ENCODE measurements around the gene ASXL1. TPM values are rescaled to one million over a fixed set of nuclear protein-coding genes. Genes with fewer than 3 reads are reported as not detected.
A peak's percentile ranks its signal among the peaks of the same experiment; 100 is the strongest.

The ASXL1 gene
- total RNA-seq, 1 donor from 2014 or later, result 90.8 TPM

- H3K36me3 Mint-ChIP-seq (ENCODE audit: low read depth, unreplicated experiment), result peaks cover 11% of the 10 kb centered on the region
- TF ChIP-seq, protein P1, sequence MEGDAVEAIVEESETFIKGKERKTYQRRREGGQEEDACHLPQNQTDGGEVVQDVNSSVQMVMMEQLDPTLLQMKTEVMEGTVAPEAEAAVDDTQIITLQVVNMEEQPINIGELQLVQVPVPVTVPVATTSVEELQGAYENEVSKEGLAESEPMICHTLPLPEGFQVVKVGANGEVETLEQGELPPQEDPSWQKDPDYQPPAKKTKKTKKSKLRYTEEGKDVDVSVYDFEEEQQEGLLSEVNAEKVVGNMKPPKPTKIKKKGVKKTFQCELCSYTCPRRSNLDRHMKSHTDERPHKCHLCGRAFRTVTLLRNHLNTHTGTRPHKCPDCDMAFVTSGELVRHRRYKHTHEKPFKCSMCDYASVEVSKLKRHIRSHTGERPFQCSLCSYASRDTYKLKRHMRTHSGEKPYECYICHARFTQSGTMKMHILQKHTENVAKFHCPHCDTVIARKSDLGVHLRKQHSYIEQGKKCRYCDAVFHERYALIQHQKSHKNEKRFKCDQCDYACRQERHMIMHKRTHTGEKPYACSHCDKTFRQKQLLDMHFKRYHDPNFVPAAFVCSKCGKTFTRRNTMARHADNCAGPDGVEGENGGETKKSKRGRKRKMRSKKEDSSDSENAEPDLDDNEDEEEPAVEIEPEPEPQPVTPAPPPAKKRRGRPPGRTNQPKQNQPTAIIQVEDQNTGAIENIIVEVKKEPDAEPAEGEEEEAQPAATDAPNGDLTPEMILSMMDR (IDR thresholded peaks at IDR 0.05; ENCODE audit: unreplicated experiment), result no peak
- H3K4me3 Mint-ChIP-seq (ENCODE audit: unreplicated experiment), result no peak overlapping the region
- H3K27ac Mint-ChIP-seq (ENCODE audit: unreplicated experiment), result peak overlapping the region; percentile 53
- H3K4me1 Mint-ChIP-seq (ENCODE audit: unreplicated experiment), result peaks cover 5% of the 10 kb centered on the region
- no peaks in the 10 kb centered on the region for H3K9me3 Mint-ChIP-seq (ENCODE audit: unreplicated experiment)
- H3K27me3 Mint-ChIP-seq (ENCODE audit: unreplicated experiment), result no peaks in the 10 kb centered on the region
- DNase-seq (ENCODE audit: low spot score), result no peak
Observed at GRCh38 chr20:32391003-32391402, 32.9 kb downstream of the ASXL1 start.

- H3K4me3 Mint-ChIP-seq (ENCODE audit: unreplicated experiment), result no peak overlapping the region
Observed at GRCh38 chr20:32395066-32395465, 36.9 kb downstream of the ASXL1 start.

DNA sequence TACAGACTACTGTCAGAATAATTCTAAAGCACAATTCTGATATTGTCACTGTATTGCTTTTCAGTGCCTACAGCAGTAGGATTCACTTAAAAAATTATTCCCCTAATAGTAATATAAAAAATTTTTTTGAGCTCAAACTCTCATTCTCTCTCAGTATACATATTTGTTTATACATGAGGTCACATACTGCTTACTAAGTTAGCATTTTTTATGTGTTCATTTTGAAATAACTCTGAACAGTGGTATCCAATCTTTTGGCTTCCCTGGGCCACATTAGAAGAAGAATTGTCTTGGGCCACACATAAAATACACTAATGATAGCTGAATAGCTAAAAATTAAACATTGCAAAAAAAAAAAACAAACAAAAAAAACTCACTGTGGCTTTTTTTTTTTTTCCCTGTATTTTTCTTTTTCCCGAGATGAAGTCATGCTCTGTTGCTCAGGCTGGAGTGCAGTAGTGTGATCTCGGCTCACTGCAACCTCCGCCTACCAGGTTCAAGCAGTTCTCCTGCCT is 38.6 kb downstream of the ASXL1 start:
- Mint-ChIP-seq H3K4me1 (ENCODE audit: unreplicated experiment) (peaks cover 5% of the 10 kb centered on the region), H3K4me3 (ENCODE audit: unreplicated experiment) (no peak overlapping the region), H3K9me3 (ENCODE audit: unreplicated experiment) (no peaks in the 10 kb centered on the region), H3K27ac (ENCODE audit: unreplicated experiment) (no peak overlapping the region), H3K36me3 (ENCODE audit: low read depth, unreplicated experiment) (peaks cover 5% of the 10 kb centered on the region), H3K27me3 (ENCODE audit: unreplicated experiment) (no peaks in the 10 kb centered on the region)
- no peak for DNase-seq (ENCODE audit: low spot score)
- TF ChIP-seq, protein P1 (IDR thresholded peaks at IDR 0.05; ENCODE audit: unreplicated experiment), result no peak

More at GRCh38 chr20:32395066-32395465, 36.9 kb downstream of the ASXL1 start:
- TF ChIP-seq, protein P1 (IDR thresholded peaks at IDR 0.05; ENCODE audit: unreplicated experiment), result no peak
- no peaks in the 10 kb centered on the region for H3K9me3 Mint-ChIP-seq (ENCODE audit: unreplicated experiment)
- H3K36me3 Mint-ChIP-seq (ENCODE audit: low read depth, unreplicated experiment), result peaks cover 7% of the 10 kb centered on the region
- no peak for DNase-seq (ENCODE audit: low spot score)
- no peaks in the 10 kb centered on the region for H3K27me3 Mint-ChIP-seq (ENCODE audit: unreplicated experiment)
- no peak overlapping the region for H3K27ac Mint-ChIP-seq (ENCODE audit: unreplicated experiment)
- peaks cover 5% of the 10 kb centered on the region for H3K4me1 Mint-ChIP-seq (ENCODE audit: unreplicated experiment)

DNA sequence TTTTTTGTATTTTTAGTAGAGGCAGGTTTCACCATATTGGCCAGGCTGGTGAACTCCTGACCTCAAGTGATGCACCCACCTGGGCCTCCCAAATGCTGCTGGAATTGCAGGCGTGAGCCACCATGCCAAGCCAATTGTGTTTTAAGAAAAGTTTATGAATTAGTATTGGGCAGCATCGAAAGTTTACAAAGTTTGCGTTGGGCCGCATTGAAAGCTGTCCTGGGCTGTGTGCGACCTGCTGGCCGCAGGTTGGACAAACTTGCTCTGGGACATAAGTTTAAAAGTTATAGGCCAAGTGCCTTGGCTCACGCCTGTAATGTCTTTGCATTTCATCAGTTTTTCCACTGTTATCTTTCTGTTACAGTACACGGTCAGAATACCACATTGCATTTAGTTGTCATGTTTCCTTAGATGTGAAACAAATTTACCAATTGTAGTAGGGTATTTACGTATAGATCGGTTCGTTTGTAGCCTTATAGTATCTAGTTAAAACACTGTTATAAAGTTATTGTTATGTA is 39.5 kb downstream of the ASXL1 start:
- TF ChIP-seq, protein P1 (IDR thresholded peaks at IDR 0.05; ENCODE audit: unreplicated experiment), result no peak
- Mint-ChIP-seq H3K27me3 (ENCODE audit: unreplicated experiment) (no peaks in the 10 kb centered on the region), H3K27ac (ENCODE audit: unreplicated experiment) (no peak overlapping the region), H3K4me3 (ENCODE audit: unreplicated experiment) (no peak overlapping the region), H3K9me3 (ENCODE audit: unreplicated experiment) (no peaks in the 10 kb centered on the region), H3K36me3 (ENCODE audit: low read depth, unreplicated experiment) (peaks cover 4% of the 10 kb centered on the region), H3K4me1 (ENCODE audit: unreplicated experiment) (peaks cover 5% of the 10 kb centered on the region)
- DNase-seq (ENCODE audit: low spot score), result no peak

GRCh38 chr20:32400476-32400875 is 42.3 kb downstream of the ASXL1 start:
- H3K9me3 Mint-ChIP-seq (ENCODE audit: unreplicated experiment), result no peaks in the 10 kb centered on the region
- no peaks in the 10 kb centered on the region for H3K36me3 Mint-ChIP-seq (ENCODE audit: low read depth, unreplicated experiment)
- no peak overlapping the region for H3K4me3 Mint-ChIP-seq (ENCODE audit: unreplicated experiment)
- TF ChIP-seq, protein P1 (IDR thresholded peaks at IDR 0.05; ENCODE audit: unreplicated experiment), result no peak
- H3K4me1 Mint-ChIP-seq (ENCODE audit: unreplicated experiment), result no peaks in the 10 kb centered on the region
- no peak overlapping the region for H3K27ac Mint-ChIP-seq (ENCODE audit: unreplicated experiment)
- no peak for DNase-seq (ENCODE audit: low spot score)
- no peaks in the 10 kb centered on the region for H3K27me3 Mint-ChIP-seq (ENCODE audit: unreplicated experiment)

All from endothelial cell (in vitro differentiated cells).